ENCODE results near the gene TNRC18. TPM values are rescaled to one million over a fixed set of nuclear protein-coding genes. Genes with fewer than 3 reads are reported as not detected.

TNRC18 gene
- total RNA-seq, 4 donors from 2014 or later, result 17.9 to 75.5 (median 48.4) TPM

- intact Hi-C loops (cut with DNase I), result loop anchor here (10.0 kb wide), 1 partner anchor 48 kb away; no protein-coding TSS in a partner anchor
- peaks cover 11 to 44% (median 15%) of the 10 kb centered on the region in 3 donors for H3K36me3 ChIP-seq
- 6 to 19% methylated on average over 5 to 9 of the region's 30 CpGs for WGBS, 2 donors
- peak overlapping the region; percentile 87 to 94 (median 92) for H3K27ac ChIP-seq
- peaks cover 24 to 62% (median 26%) of the 10 kb centered on the region in 3 donors for H3K4me1 ChIP-seq
- peak; percentile 59 for DNase-seq
- no peaks in the 10 kb centered on the region for H3K9me3 ChIP-seq
- H3K27me3 ChIP-seq, result no peaks in the 10 kb centered on the region
- peak overlapping the region; percentile 32 to 73 (median 50) for H3K4me3 ChIP-seq
- peak in 2 of 4 donors; percentile 39 to 72 for TF ChIP-seq POLR2A (IDR thresholded peaks at IDR 0.05)
- TF ChIP-seq, protein P1, sequence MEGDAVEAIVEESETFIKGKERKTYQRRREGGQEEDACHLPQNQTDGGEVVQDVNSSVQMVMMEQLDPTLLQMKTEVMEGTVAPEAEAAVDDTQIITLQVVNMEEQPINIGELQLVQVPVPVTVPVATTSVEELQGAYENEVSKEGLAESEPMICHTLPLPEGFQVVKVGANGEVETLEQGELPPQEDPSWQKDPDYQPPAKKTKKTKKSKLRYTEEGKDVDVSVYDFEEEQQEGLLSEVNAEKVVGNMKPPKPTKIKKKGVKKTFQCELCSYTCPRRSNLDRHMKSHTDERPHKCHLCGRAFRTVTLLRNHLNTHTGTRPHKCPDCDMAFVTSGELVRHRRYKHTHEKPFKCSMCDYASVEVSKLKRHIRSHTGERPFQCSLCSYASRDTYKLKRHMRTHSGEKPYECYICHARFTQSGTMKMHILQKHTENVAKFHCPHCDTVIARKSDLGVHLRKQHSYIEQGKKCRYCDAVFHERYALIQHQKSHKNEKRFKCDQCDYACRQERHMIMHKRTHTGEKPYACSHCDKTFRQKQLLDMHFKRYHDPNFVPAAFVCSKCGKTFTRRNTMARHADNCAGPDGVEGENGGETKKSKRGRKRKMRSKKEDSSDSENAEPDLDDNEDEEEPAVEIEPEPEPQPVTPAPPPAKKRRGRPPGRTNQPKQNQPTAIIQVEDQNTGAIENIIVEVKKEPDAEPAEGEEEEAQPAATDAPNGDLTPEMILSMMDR (IDR thresholded peaks at IDR 0.05), result no peak
Observed at GRCh38 chr7:5396999-5397663, 26.5 kb downstream of the TNRC18 start.

GRCh38 chr7:5396542-5396941, 27.1 kb downstream of the TNRC18 start:
- intact Hi-C loops (cut with DNase I), result loop anchor here (10.0 kb wide), 1 partner anchor 48 kb away; no protein-coding TSS in a partner anchor
- DNase-seq, result no peak
- H3K4me1 ChIP-seq, result peaks cover 24 to 62% (median 26%) of the 10 kb centered on the region in 3 donors
- H3K27ac ChIP-seq, result peak overlapping the region; percentile 87 to 94 (median 92)
- 21% methylated on average over 5 of the region's 6 CpGs; no CpG with 5 or more reads in 1 of the 2 donors for WGBS, 2 donors
- H3K36me3 ChIP-seq, result peaks cover 11 to 50% (median 21%) of the 10 kb centered on the region in 3 donors
- H3K4me3 ChIP-seq, result peak overlapping the region; percentile 32 to 73 (median 50)
- no peaks in the 10 kb centered on the region for H3K27me3 ChIP-seq
- H3K9me3 ChIP-seq, result no peaks in the 10 kb centered on the region
- no peak for TF ChIP-seq POLR2A (IDR thresholded peaks at IDR 0.05)
- TF ChIP-seq, protein P1 (IDR thresholded peaks at IDR 0.05), result peak in 5 of 6 experiments; percentile 21 to 45 (median 38)

- H3K4me1 ChIP-seq, result peaks cover 24 to 53% (median 26%) of the 10 kb centered on the region in 3 donors
Observed at GRCh38 chr7:5395246-5395645, 28.4 kb downstream of the TNRC18 start.

GRCh38 chr7:5394264-5395105, 29.1 kb downstream of the TNRC18 start:
- 60 to 82% methylated on average over 3 to 12 of the region's 33 CpGs for WGBS, 2 donors
- H3K4me1 ChIP-seq, result peaks cover 24 to 52% (median 26%) of the 10 kb centered on the region in 3 donors
- no peaks in the 10 kb centered on the region for H3K27me3 ChIP-seq
- intact Hi-C loops (cut with DNase I), result loop anchor here (10.0 kb wide), 1 partner anchor 50 kb away; no protein-coding TSS in a partner anchor
- peak overlapping the region in 3 of 4 donors; percentile 28 to 47 (median 36) for H3K27ac ChIP-seq
- DNase-seq, result no peak
- no peak overlapping the region for H3K4me3 ChIP-seq
- TF ChIP-seq, protein P1 (IDR thresholded peaks at IDR 0.05), result no peak
- TF ChIP-seq POLR2A (IDR thresholded peaks at IDR 0.05), result no peak
- peaks cover 11 to 57% (median 33%) of the 10 kb centered on the region in 3 donors for H3K36me3 ChIP-seq
- no peaks in the 10 kb centered on the region for H3K9me3 ChIP-seq

More at GRCh38 chr7:5395246-5395645, 28.4 kb downstream of the TNRC18 start:
- WGBS, 2 donors, result 50% methylated on average over 12 of the region's 15 CpGs; no CpG with 5 or more reads in 1 of the 2 donors
- H3K9me3 ChIP-seq, result no peaks in the 10 kb centered on the region
- no peak overlapping the region for H3K4me3 ChIP-seq
- TF ChIP-seq POLR2A (IDR thresholded peaks at IDR 0.05), result no peak
- TF ChIP-seq, protein P1 (IDR thresholded peaks at IDR 0.05), result no peak
- H3K36me3 ChIP-seq, result peaks cover 11 to 54% (median 27%) of the 10 kb centered on the region in 3 donors
- DNase-seq, result no peak
- no peaks in the 10 kb centered on the region for H3K27me3 ChIP-seq
- peak overlapping the region in 3 of 4 donors; percentile 28 to 47 (median 36) for H3K27ac ChIP-seq
- intact Hi-C loops (cut with DNase I), result loop anchor here (10.0 kb wide), 1 partner anchor 50 kb away; no protein-coding TSS in a partner anchor

Measured in esophagus squamous epithelium (tissue), 5 donors.